GM18511 (cell line): ENCODE data around the gene FST.

Experiments used
- ATAC-seq: cut with Tn5 transposase; IDR thresholded peaks from one replicate; pipeline ENCODE4 v1.9.1; 2021; ENCODE audit warnings: mild to moderate bottlenecking, moderate library complexity; ENCODE audit not compliant: unreplicated experiment

The FST gene

GRCh38 chr5:53508125-53508524 is 27.7 kb downstream of the FST start:
- ATAC-seq, result no peak

- ATAC-seq, result no peak
Observed at GRCh38 chr5:53512539-53512938, 32.1 kb downstream of the FST start.

GRCh38 chr5:53515988-53516387 is 35.6 kb downstream of the FST start:
- ATAC-seq, result no peak

- ATAC-seq, result no peak
Observed at GRCh38 chr5:53520813-53521212, 40.4 kb downstream of the FST start.
